GM12865 (cell line): ENCODE results near the gene PIN1.

Experiments
- DNase-seq: peaks from one replicate; pipeline ENCODE4 v3.0.0; 2010; ENCODE audit warnings: low read depth
- H3K4me3 ChIP-seq: 2 replicates; pipeline ENCODE4 v1.5.1; 2011; ENCODE audit warnings: mild to moderate bottlenecking, low read depth, low read length, control low read depth
- TF ChIP-seq, protein P1 (sequence below): IDR thresholded peaks from 2 replicates; pipeline ENCODE4 v1.5.1; 2011; ENCODE audit warnings: low read length, control low read depth, low read depth, inconsistent platforms; ENCODE audit not compliant: insufficient read depth; ENCODE audit errors: missing control alignments

Gene PIN1

DNA sequence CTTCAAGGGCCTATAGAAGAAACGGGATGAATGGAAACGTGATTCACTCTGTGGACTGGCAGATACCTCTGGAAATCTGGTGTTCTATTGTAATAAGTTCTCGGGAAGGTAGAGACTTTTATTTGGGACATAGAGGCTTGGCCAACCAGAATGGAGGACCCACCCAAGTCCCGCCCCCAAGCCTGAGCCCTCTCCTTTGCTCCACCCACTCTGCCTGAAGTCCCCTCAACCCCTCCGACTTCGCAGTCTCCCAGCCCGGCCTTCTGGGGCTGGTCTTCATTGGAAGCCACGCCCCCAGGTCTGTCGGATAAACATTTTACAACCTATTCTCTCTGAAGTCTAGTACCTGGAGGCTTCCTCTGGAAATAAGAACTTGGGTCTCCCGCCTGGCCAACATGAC is 33.1 kb upstream of the PIN1 start:
- no peak overlapping the region for H3K4me3 ChIP-seq
- DNase-seq: no peak
- TF ChIP-seq, protein P1, sequence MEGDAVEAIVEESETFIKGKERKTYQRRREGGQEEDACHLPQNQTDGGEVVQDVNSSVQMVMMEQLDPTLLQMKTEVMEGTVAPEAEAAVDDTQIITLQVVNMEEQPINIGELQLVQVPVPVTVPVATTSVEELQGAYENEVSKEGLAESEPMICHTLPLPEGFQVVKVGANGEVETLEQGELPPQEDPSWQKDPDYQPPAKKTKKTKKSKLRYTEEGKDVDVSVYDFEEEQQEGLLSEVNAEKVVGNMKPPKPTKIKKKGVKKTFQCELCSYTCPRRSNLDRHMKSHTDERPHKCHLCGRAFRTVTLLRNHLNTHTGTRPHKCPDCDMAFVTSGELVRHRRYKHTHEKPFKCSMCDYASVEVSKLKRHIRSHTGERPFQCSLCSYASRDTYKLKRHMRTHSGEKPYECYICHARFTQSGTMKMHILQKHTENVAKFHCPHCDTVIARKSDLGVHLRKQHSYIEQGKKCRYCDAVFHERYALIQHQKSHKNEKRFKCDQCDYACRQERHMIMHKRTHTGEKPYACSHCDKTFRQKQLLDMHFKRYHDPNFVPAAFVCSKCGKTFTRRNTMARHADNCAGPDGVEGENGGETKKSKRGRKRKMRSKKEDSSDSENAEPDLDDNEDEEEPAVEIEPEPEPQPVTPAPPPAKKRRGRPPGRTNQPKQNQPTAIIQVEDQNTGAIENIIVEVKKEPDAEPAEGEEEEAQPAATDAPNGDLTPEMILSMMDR: no peak

DNA sequence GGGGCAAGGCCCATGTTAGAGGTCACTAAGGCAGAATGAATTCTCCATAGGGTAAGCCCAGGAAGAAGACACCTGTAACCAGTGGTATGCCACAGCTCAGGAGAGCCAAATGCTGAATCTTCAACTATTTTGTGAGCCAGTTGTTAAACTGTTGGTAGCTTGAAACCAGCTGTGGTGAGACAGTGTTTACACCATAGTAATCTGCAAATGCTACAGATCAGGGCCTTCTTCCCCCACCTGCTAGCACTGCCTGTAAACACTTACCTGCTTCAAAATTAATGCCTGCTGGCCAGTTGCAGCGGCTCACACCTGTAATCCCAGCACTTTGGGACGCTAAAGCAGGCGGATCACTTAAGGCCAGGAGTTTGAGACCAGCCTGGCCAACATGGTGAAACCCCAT is 28.3 kb upstream of the PIN1 start:
- DNase-seq: no peak
- TF ChIP-seq, protein P1: no peak
- H3K4me3 ChIP-seq: no peak overlapping the region

DNA sequence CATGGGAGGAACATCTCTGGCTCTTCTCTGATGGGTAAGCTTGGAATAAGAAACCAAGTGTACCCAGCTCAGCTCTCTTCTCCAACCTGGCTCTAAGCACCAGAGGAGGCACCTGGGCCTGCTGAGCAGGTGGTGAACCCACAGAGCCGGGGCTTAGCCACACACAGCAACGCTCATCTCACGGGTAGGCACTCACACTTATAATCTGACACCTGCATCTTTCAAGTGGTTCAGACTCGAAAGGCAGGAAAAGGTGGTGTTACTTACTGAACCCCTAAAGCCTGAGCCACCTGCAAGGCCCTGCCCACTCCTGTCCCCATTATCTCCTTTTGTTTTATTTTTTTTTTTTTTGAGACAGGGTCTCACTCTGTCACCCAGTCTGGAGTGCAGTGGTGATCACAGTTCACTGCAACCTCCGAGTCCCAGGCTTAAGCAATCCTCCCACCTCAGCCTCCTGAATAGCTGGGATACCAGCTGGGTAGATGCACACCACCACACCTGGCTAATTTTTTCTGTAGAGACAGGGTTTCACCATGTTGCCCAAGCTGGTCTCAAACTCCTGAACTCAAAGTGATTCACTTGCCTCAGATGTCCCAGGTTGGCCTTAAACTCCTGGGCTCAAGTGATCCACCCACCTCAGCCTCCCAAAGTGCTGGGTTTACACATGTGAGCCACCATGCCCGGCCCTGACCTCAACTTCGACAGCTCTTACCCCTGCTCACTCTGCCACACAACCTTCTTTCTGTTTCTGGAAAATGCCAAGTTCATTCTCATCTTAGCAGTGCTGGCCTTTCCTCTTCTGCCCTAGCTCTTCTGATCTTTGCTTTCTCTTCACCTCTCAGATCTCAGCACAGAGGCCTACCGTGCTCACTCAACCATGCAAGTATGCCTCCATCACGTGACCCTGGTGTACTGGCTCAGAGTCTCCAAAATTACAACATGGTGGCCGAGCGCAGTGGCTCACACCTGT is 26.0 kb upstream of the PIN1 start:
- no peak overlapping the region for H3K4me3 ChIP-seq

DNA sequence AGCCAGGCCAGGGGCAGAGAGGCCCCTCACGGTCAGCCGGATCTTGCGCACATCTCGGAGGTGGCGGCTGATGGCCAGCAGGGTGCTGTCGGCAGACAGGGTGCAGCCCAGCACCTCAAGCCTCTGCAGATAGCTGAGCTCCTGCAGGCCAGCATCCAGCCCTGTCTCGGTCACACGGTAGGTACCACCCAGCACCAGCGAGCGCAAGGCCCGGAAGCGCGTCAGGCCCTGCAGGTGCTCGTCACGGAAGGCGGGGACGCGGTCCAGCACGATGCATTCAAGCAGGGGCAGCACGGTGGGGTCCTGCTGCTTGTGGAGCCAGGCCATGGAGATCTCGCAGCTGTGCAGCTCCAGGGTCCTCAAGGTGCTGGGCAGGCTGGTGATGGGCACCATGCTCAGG is 24.0 kb upstream of the PIN1 start:
- no peak for DNase-seq
- TF ChIP-seq, protein P1: no peak
- no peak overlapping the region for H3K4me3 ChIP-seq

More for the DNA sequence above, 26.0 kb upstream of the PIN1 start:
- no peak for DNase-seq
- TF ChIP-seq, protein P1: no peak

DNA sequence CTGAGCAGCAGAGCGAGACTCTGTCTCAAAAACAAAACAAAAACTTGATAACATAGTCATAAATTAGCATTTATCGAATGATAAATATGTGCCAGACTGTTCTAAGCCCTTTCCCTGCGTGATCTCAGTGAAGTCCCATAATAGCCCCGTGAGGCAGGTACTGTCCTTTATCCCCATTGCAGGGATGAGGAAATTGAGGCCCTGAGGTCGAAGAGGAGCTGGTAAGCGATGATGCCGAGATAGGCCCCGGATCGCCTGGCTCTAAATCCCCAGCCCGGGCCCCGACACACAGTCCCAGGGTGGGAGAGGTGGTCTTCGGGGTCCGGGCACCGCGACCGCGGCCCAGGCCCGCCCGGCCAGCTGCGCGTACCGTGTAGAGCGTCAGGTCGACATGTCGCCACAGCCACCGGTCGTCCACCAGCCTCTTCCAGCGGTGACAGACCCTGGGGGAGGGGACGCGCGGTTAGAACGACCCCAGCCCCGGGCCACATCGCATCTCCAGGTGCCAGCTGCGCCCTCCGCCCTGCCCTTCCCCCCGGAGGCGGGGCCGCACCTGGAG is 16.9 kb upstream of the PIN1 start:
- DNase-seq: no peak
- TF ChIP-seq, protein P1: no peak
- peak overlapping the region; percentile 92 for H3K4me3 ChIP-seq

DNA sequence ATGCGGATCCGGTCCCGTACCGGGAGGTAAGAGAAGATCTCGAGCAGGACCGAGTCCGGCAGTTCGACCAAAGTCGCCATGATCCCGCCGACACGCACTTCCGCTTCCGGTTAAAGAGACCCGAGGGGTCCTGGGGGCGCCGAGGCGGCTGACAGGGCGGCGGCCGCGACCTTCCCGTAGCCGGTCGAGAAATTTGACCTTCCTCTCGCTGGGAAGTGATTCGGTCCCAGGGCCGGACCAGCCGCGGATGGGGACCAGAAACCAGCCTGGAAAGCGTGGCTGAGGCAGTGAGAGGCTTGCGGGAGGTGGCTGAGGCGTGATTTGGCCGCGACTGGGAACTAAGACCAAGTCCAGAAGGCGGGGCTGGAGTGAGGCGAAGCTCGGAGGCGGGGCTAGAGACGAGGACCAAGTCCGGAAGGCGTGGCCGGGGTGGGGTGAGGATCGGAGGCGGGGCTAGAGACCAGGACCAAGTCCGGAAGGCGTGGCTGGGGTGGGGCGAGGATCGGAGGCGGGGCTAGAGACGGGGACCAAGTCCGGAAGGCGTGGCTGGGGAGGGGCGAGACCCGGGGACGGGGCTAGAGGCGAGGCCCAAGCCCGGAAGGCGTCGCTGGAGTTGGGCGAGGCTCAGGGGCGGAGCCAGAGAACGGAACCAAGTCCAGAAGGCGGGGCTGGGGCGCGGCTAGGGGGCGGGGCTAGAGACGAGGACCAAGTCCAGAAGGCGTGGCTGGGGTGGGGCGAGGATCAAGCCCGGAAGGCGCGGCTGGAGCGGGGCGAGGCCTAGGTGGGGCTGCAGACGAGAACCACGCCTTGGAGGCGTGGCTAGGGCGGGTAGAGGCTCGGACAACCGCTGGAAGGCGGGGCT is 16.2 kb upstream of the PIN1 start, which contains the start of gene FBXL12:
FBXL12 (minus strand) TSS at position 346 of the 862 bp plus-strand sequence; CDS start at position 80, 266 bp downstream.
- peak; percentile 100 for DNase-seq
- TF ChIP-seq, protein P1: no peak
- peak within 1 kb of the TSS; percentile 92 for H3K4me3 ChIP-seq
